ENCODE results near the gene AIFM1.
"Not testable (repeated sequence)": the region's sequence is repeated elsewhere in the genome, so short reads cannot be mapped to it uniquely, and the experiment has no call there.

Gene AIFM1

GRCh38 chrX:130118441-130119311 lies 47.0 kb downstream of the AIFM1 start:
- peak; percentile 26 for DNase-seq (ENCODE audit: low read depth)

GRCh38 chrX:130117166-130117565 lies 48.5 kb downstream of the AIFM1 start:
- no peak for DNase-seq (ENCODE audit: low read depth)

GRCh38 chrX:130115119-130115885 lies 50.3 kb downstream of the AIFM1 start:
- not testable (repeated sequence) for DNase-seq (ENCODE audit: low read depth)

GRCh38 chrX:130114141-130114588 lies 51.5 kb downstream of the AIFM1 start:
- no peak for DNase-seq (ENCODE audit: low read depth)

GRCh38 chrX:130111220-130112154 lies 54.2 kb downstream of the AIFM1 start:
- DNase-seq (ENCODE audit: low read depth) = no peak

- DNase-seq (ENCODE audit: low read depth) = peak; percentile 58
These were observed 55.0 kb downstream of the AIFM1 start, which contains the start of gene ELF4 for GRCh38 chrX:130110379-130111219. Gene ELF4 (minus strand): TSS chrX:130110497. CDS start chrX:130081330, 29,167 bp downstream.

- peak; percentile 46 for DNase-seq (ENCODE audit: low read depth)
These were observed 55.9 kb downstream of the AIFM1 start for GRCh38 chrX:130109429-130110378.

GRCh38 chrX:130108647-130109428 lies 56.8 kb downstream of the AIFM1 start:
- DNase-seq (ENCODE audit: low read depth) = no peak

- DNase-seq (ENCODE audit: low read depth) = no peak
These were observed 59.6 kb downstream of the AIFM1 start for GRCh38 chrX:130106071-130106470.

GRCh38 chrX:130105244-130105643 lies 60.4 kb downstream of the AIFM1 start:
- DNase-seq (ENCODE audit: low read depth) = no peak

- no peak for DNase-seq (ENCODE audit: low read depth)
These were observed 62.0 kb downstream of the AIFM1 start for GRCh38 chrX:130103605-130104004.

- peak; percentile 97 for DNase-seq (ENCODE audit: low read depth)
These were observed 65.5 kb downstream of the AIFM1 start for GRCh38 chrX:130100180-130100579.

GRCh38 chrX:130098210-130098552 lies 67.5 kb downstream of the AIFM1 start:
- no peak for DNase-seq (ENCODE audit: low read depth)

GRCh38 chrX:130097507-130098209 lies 68.0 kb downstream of the AIFM1 start:
- no peak for DNase-seq (ENCODE audit: low read depth)

- DNase-seq (ENCODE audit: low read depth) = no peak
These were observed 70.2 kb downstream of the AIFM1 start for GRCh38 chrX:130095249-130096030.

GRCh38 chrX:130094696-130095095 lies 70.9 kb downstream of the AIFM1 start:
- DNase-seq (ENCODE audit: low read depth) = no peak

GRCh38 chrX:130093271-130093670 lies 72.4 kb downstream of the AIFM1 start:
- DNase-seq (ENCODE audit: low read depth) = no peak

Measured in fibroblast of gingiva (primary cell).